ENCODE data around the gene NFIB.

- TF ChIP-seq CTCF (IDR thresholded peaks at IDR 0.05; ENCODE audit: insufficient read depth, low read depth, low read length) (no peak), EZH2 (IDR thresholded peaks at IDR 0.05; ENCODE audit: insufficient read depth, low read length) (no peak)
These were observed 215.3 kb downstream of the NFIB start for GRCh38 chr9:14098486-14099180.
